Spinal cord (tissue), 10 donors: ENCODE data around the gene CACNB2. TPM values are rescaled to one million over a fixed set of nuclear protein-coding genes. Genes with fewer than 3 reads are reported as not detected.
A peak's percentile ranks its signal among the peaks of the same experiment; 100 is the strongest.

Experiments used
- DNase-seq, 6 donors: peaks; one replicate each; pipeline versions ENCODE4 v3.0.0 to v3.0.0-alpha.2; 2013 to 2015; ENCODE audit warnings: low spot score in 6 of 6, low read depth in 4 of 6
- H3K27ac ChIP-seq: one replicate; pipeline ENCODE4 v1.5.1; 2013; ENCODE audit warnings: low read depth, low read length, control low read depth
- H3K27me3 ChIP-seq: one replicate; pipeline ENCODE4 v1.6.1; 2013; ENCODE audit warnings: low read length; ENCODE audit not compliant: control insufficient read depth, insufficient read depth
- H3K36me3 ChIP-seq: one replicate; pipeline ENCODE4 v1.6.1; 2013; ENCODE audit warnings: low read length; ENCODE audit not compliant: control insufficient read depth, insufficient read depth
- H3K4me1 ChIP-seq: one replicate; pipeline ENCODE4 v1.6.1; 2013; ENCODE audit warnings: low read length; ENCODE audit not compliant: control insufficient read depth, insufficient read depth
- H3K4me3 ChIP-seq: one replicate; pipeline ENCODE4 v1.5.1; 2013; ENCODE audit warnings: low read depth, low read length, control low read depth
- H3K9me3 ChIP-seq: one replicate; pipeline ENCODE4 v1.6.1; 2013; ENCODE audit warnings: low read length; ENCODE audit not compliant: control insufficient read depth, insufficient read depth
- WGBS: methylation state at CpG from one replicate; pipeline ENCODE4 v1.1.5; 2013; ENCODE audit warnings: missing lambda C conversion rate; ENCODE audit not compliant: insufficient coverage; 5-methylcytosine and 5-hydroxymethylcytosine counted together
- polyA plus RNA-seq, 2 donors: library from polyadenylated mRNA; unstranded; fragments of 120-200 nt; gene quantifications; one replicate each; pipeline ENCODE4 v1.2.1, GENCODE V29; 2013; ENCODE audit not compliant: insufficient read length in 2 of 2
- total RNA-seq, 2 donors: library from RNA; depleted of rRNA in 1 of 2; stranded (reverse); fragments of 120-200 nt in 1 of 2; fragments of >200 nt in 1 of 2; gene quantifications; one replicate each; pipeline versions ENCODE4 v1.2.3 to v1.2.4, GENCODE V29; 2013 to 2014
- donor health status: healthy.

CACNB2 gene
- total and polyA plus RNA-seq, 4 donors = 18.4 to 32.7 (median 24.9) TPM

DNA sequence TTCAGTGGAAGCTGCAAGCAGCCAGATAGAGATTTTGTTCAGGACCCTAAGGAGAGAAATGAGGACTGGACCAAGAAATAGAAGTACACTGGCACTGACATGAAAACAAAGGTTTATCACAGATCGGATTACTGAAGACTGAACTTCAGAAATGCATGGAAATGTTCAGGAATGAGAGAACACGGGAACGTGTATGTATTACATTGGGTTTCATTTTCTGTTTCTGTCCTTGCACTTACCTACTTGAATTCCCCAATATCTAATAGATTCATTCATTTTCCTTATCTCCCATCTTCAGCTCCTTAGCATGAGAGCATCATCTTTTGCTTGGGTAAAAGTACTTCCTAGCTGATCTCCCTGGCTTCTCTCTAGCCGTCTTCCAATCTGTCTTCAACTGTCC, 114.5 kb downstream of the CACNB2 start:
- H3K4me3 ChIP-seq = no peak overlapping the region
- no peaks in the 10 kb centered on the region for H3K27me3 ChIP-seq
- 100% methylated on average over 1 of the region's 4 CpGs for WGBS
- H3K4me1 ChIP-seq = no peaks in the 10 kb centered on the region
- H3K27ac ChIP-seq = no peak overlapping the region
- no peak for DNase-seq
- no peaks in the 10 kb centered on the region for H3K36me3 ChIP-seq
- no peaks in the 10 kb centered on the region for H3K9me3 ChIP-seq

DNA sequence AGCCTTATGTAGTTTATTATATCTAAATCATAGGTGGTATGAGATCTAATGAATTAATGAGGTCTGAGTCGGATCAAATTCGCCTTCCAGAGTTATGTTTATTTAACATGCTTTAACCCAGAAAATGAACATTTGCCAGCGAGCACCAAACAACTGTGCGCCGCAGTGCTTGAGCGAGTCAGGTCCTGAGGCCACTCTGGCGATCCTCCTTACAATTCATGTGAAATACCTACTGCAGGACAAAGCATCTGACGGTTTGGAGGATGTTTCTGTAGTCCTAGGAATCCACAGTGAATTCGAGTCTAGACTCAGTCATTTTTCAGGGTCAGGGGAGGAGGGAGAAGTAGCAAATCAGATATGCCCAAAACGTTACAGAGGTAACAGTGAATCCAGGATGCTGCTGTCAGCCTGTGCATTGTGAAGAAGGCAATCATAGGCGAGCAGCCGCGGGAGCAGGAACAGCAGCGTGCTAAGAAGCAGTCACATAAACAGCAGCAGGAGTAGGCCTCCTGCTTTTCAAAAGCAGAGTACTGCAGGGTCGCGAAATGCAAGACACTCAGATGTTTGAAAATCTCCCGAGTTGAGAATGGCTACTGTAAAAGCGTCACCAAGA, 120.2 kb downstream of the CACNB2 start:
- H3K4me1 ChIP-seq = no peaks in the 10 kb centered on the region
- peak overlapping the region; percentile 6 for H3K27ac ChIP-seq
- H3K36me3 ChIP-seq = no peaks in the 10 kb centered on the region
- no peaks in the 10 kb centered on the region for H3K9me3 ChIP-seq
- no peaks in the 10 kb centered on the region for H3K27me3 ChIP-seq
- no peak overlapping the region for H3K4me3 ChIP-seq
- 30% methylated on average over 16 of the region's 18 CpGs for WGBS
- peak in 3 of 6 donors; percentile 35 to 89 (median 47) for DNase-seq

DNA sequence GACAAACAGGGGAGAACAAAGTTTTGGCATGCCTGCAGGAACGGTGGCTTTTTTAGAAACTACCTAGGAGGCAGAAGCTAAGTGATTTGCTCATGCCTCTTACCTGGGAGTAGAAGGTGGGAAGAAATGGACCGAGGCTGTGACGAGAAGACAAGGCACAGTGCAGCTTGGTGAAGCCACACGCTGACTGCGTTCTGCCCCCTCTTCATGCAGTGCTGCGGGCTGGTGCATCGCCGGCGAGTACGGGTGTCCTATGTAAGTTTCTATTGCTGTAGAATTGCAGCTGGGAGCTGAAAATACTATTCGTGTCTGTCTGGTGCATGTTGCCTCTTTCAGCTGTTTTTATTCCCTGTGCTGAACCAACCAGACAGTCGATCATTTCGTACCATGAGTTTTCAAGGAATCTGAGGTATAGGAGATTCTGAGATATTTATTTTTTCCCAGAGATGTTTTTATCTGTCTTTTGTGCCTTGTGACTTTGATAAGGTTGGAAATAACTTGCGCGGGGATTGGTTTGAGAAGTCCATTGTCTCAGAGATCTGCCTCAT, 120.9 kb downstream of the CACNB2 start:
- Histone ChIP-seq H3K4me1 (no peaks in the 10 kb centered on the region), H3K9me3 (no peaks in the 10 kb centered on the region), H3K4me3 (peak overlapping the region; percentile 24), H3K36me3 (no peaks in the 10 kb centered on the region), H3K27ac (no peak overlapping the region), H3K27me3 (no peaks in the 10 kb centered on the region)
- WGBS = 37% methylated on average over 11 of the region's 15 CpGs
- peak in 2 of 6 donors; percentile 24 to 68 for DNase-seq

DNA sequence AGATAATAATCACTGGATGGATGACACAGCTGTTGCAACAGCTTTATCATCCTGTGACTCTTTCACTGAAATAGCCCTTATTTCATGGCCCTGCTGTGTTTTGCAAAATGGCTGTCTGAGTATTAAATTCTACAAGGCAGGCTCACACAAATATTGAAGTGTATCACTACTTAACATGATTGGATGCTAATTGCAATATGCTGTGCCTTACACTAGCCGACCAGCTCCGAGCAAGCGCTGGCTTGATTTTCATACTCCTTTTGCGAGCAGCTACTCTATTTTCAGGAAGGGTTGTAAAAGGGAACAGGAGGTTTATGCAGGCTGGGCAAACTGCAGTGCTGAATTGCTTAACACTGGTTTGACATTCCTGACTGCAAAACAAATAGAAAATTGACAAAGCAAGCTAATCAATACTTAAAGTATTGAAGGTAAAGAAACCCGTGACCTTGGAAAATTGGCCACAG, 121.6 kb downstream of the CACNB2 start:
- peak in 3 of 6 donors; percentile 28 to 72 (median 33) for DNase-seq
- Histone ChIP-seq H3K4me1 (no peaks in the 10 kb centered on the region), H3K27me3 (no peaks in the 10 kb centered on the region), H3K27ac (peak overlapping the region; percentile 35), H3K9me3 (no peaks in the 10 kb centered on the region), H3K36me3 (no peaks in the 10 kb centered on the region), H3K4me3 (peak overlapping the region; percentile 17)
- no CpG with 5 or more reads among the region's 5 CpGs for WGBS

DNA sequence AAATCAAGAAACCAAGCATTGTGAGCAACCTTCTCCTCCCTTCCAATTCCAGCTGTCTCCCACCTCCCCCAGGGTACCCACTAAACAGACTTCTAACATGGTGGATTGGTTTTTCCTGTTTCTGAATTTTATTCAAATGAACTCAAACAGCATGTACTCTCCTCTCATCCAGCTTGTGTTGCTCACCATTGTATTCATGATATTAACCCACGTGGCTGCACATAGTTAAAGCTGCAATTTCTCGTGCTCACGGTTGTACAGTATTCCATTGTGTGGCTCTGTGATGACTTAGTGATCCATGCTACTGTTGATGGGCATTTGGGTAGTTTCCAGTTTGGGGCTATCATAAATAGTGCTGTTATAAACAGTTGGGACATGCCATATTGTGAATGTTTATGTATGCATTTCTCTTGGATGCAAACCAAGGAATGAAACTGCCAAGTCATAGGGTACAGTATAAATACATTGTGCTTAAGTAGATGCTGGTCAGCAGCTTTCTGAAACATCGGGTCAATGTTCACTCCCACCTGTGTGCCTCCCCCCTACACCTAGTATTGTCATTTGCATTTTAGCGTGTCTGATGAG, 124.3 kb downstream of the CACNB2 start:
- Histone ChIP-seq H3K27ac (no peak overlapping the region), H3K36me3 (no peaks in the 10 kb centered on the region), H3K27me3 (no peaks in the 10 kb centered on the region), H3K9me3 (no peaks in the 10 kb centered on the region), H3K4me1 (no peaks in the 10 kb centered on the region), H3K4me3 (no peak overlapping the region)
- 90% methylated on average over 3 of the region's 5 CpGs for WGBS
- peak in 1 of 6 donors; percentile 50 for DNase-seq

DNA sequence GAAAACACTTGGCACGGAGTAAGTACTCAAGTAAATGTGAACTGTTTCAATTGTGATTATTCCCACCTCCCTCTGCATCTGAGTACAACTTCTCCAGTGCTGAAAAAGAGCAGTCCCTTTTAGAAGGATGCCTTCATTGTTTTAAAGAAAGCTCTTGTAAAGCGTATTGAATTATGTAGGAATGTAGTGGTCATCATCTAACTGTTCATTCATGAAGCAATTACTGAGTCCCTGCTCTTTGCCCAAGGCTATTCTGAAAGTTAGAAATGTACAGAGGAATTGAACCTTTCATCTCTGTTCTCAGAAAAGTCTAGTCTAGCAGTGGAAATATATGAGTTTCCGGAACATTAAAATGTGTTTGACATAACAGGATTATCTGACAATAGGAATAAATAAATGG, 127.8 kb downstream of the CACNB2 start:
- WGBS = 100% methylated on average over 1 of the region's 3 CpGs
- no peak for DNase-seq
- no peaks in the 10 kb centered on the region for H3K27me3 ChIP-seq
- H3K27ac ChIP-seq = no peak overlapping the region
- no peak overlapping the region for H3K4me3 ChIP-seq
- H3K4me1 ChIP-seq = no peaks in the 10 kb centered on the region
- H3K36me3 ChIP-seq = no peaks in the 10 kb centered on the region
- H3K9me3 ChIP-seq = no peaks in the 10 kb centered on the region

DNA sequence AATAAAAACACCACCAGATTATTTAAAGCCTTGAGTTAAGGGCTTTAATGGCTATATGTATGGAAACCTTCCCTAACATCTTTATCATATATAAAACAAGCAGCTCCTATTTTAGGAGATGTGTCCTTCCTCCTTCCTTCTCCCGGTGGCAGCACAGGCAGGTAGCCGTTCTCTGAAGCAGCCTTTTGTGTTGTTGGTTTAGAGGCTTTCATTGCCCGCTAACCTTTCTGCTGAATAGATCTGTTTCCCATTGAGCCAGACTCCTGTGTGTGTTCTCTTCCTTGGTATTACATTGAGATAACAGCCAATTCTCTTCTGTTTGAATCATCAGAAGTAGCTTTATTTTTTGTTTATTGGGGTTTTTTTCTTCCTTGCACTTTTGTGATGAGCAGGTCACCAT, 131.3 kb downstream of the CACNB2 start:
- Histone ChIP-seq H3K36me3 (no peaks in the 10 kb centered on the region), H3K27ac (no peak overlapping the region), H3K27me3 (no peaks in the 10 kb centered on the region), H3K4me1 (no peaks in the 10 kb centered on the region), H3K9me3 (no peaks in the 10 kb centered on the region), H3K4me3 (no peak overlapping the region)
- DNase-seq = no peak
- no CpG with 5 or more reads among the region's 3 CpGs for WGBS

DNA sequence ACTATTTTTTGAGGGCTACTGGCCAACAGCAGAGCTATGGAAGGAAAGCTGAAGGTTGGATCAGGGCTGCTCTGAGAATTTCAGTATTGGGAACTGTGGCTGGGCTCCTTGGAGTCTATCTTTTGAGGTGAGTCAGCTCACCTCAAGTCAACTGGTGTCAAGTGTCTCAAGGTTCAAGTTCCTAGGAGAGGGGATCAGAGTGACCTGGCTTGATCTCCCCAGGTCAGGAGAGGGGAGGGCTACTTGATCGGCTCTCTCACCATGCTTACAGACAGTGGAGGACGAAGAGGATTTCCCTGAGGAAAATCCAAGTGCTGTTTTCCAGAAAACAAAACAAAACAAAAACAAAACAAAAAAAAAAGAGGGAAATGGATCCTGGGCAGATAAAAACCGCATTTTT, 132.8 kb downstream of the CACNB2 start:
- no peak overlapping the region for H3K27ac ChIP-seq
- no peak overlapping the region for H3K4me3 ChIP-seq
- H3K4me1 ChIP-seq = no peaks in the 10 kb centered on the region
- no peaks in the 10 kb centered on the region for H3K9me3 ChIP-seq
- no peaks in the 10 kb centered on the region for H3K27me3 ChIP-seq
- no peak for DNase-seq
- WGBS = no CpG with 5 or more reads among the region's 3 CpGs
- no peaks in the 10 kb centered on the region for H3K36me3 ChIP-seq

DNA sequence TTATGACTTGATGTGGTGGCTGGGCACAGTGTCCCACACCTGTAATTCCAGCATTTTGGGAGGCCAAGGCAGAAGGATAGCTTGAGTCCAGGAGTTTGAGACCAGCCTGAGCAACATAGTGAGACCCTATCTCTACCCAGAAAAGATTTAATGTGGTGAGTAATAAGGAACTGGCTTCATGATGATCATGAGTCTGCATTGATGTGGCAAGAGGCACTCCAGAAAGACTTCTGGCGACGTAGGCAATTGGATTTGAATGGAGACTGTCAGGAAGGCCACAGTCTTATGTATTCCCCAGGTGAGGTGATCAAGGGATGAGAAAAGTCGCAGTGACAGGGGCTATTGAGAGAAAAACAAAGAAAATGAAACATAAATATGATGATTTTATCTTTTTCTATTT, 138.0 kb downstream of the CACNB2 start:
- H3K9me3 ChIP-seq = no peaks in the 10 kb centered on the region
- no peak for DNase-seq
- no peak overlapping the region for H3K27ac ChIP-seq
- WGBS = no CpG with 5 or more reads among the region's 3 CpGs
- no peaks in the 10 kb centered on the region for H3K4me1 ChIP-seq
- no peak overlapping the region for H3K4me3 ChIP-seq
- H3K36me3 ChIP-seq = no peaks in the 10 kb centered on the region
- H3K27me3 ChIP-seq = no peaks in the 10 kb centered on the region

DNA sequence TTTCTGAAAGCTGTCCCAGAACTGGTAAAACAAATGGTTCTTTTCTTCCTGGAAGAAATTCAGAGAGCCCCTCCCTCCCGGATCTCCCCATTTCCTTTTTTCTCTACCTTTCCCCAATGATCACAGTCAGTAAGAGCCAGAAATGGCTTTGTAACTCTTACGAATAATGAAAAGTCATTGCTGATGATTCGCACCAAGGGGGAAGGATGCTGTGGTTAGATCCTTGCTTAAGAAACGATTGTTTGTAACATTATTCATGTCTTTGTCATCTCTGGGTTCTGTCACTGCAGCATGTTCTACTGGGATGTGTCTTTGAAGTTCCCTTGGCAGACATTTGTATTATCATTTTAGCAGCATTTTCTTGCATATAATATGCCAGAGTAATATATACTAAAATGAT, 138.9 kb downstream of the CACNB2 start:
- no peaks in the 10 kb centered on the region for H3K36me3 ChIP-seq
- WGBS = no CpG with 5 or more reads among the region's 4 CpGs
- H3K4me3 ChIP-seq = no peak overlapping the region
- H3K27ac ChIP-seq = no peak overlapping the region
- H3K9me3 ChIP-seq = no peaks in the 10 kb centered on the region
- no peaks in the 10 kb centered on the region for H3K27me3 ChIP-seq
- H3K4me1 ChIP-seq = no peaks in the 10 kb centered on the region
- DNase-seq = no peak
